ENCODE data around the gene HPX. TPM values are rescaled to one million over a fixed set of nuclear protein-coding genes. Genes with fewer than 3 reads are reported as not detected.

Gene HPX
- total RNA-seq, 6 experiments from 2014 or later = 0.29 to 0.76 (median 0.55) TPM

- H3K27ac Mint-ChIP-seq = no peak overlapping the region
- no peak for DNase-seq
- H3K9me3 Mint-ChIP-seq = no peaks in the 10 kb centered on the region
- H3K27me3 Mint-ChIP-seq (ENCODE audit: insufficient read depth) = no peaks in the 10 kb centered on the region
- H3K4me3 Mint-ChIP-seq = no peak overlapping the region
- H3K36me3 Mint-ChIP-seq (ENCODE audit: low read depth) = peaks cover 8% of the 10 kb centered on the region; the same call in 1 of the 2 replicates
- no peak for TF ChIP-seq CTCF (IDR thresholded peaks at IDR 0.05)
- no peaks in the 10 kb centered on the region for H3K4me1 Mint-ChIP-seq (ENCODE audit: low read depth)
Observed at GRCh38 chr11:6459099-6459450, 18.3 kb upstream of the HPX start.

GRCh38 chr11:6458352-6459098 lies 17.7 kb upstream of the HPX start:
- Mint-ChIP-seq H3K4me1 (ENCODE audit: low read depth) (no peaks in the 10 kb centered on the region), H3K9me3 (no peaks in the 10 kb centered on the region), H3K36me3 (ENCODE audit: low read depth) (peaks cover 5% of the 10 kb centered on the region; the same call in 1 of the 2 replicates), H3K27me3 (ENCODE audit: insufficient read depth) (no peaks in the 10 kb centered on the region), H3K4me3 (no peak overlapping the region), H3K27ac (no peak overlapping the region)
- TF ChIP-seq CTCF (IDR thresholded peaks at IDR 0.05) = no peak
- no peak for DNase-seq

GRCh38 chr11:6457581-6458320 lies 17.0 kb upstream of the HPX start:
- TF ChIP-seq CTCF (IDR thresholded peaks at IDR 0.05) = no peak
- H3K4me1 Mint-ChIP-seq (ENCODE audit: low read depth) = no peaks in the 10 kb centered on the region

GRCh38 chr11:6456361-6457073 lies 15.7 kb upstream of the HPX start:
- TF ChIP-seq CTCF (IDR thresholded peaks at IDR 0.05) = no peak
- H3K27me3 Mint-ChIP-seq (ENCODE audit: insufficient read depth) = no peaks in the 10 kb centered on the region
- 0 out of 2 replicates have a peak, but pooled peaks cover 6% of the 10 kb centered on the region for H3K4me1 Mint-ChIP-seq (ENCODE audit: low read depth)
- no peak overlapping the region for H3K4me3 Mint-ChIP-seq
- no peak overlapping the region for H3K27ac Mint-ChIP-seq
- peaks cover 9% of the 10 kb centered on the region; the same call in 1 of the 2 replicates for H3K36me3 Mint-ChIP-seq (ENCODE audit: low read depth)
- no peaks in the 10 kb centered on the region for H3K9me3 Mint-ChIP-seq
- no peak for DNase-seq

More at GRCh38 chr11:6457581-6458320, 17.0 kb upstream of the HPX start:
- Mint-ChIP-seq H3K27me3 (ENCODE audit: insufficient read depth) (no peaks in the 10 kb centered on the region), H3K4me3 (no peak overlapping the region), H3K36me3 (ENCODE audit: low read depth) (peaks cover 9% of the 10 kb centered on the region; the same call in 1 of the 2 replicates), H3K9me3 (no peaks in the 10 kb centered on the region), H3K27ac (no peak overlapping the region)
- no peak for DNase-seq

GRCh38 chr11:6455070-6455469 lies 14.3 kb upstream of the HPX start:
- no peak for TF ChIP-seq CTCF (IDR thresholded peaks at IDR 0.05)
- H3K27me3 Mint-ChIP-seq (ENCODE audit: insufficient read depth) = no peaks in the 10 kb centered on the region
- 0 out of 2 replicates have a peak, but pooled peaks cover 6% of the 10 kb centered on the region for H3K4me1 Mint-ChIP-seq (ENCODE audit: low read depth)
- no peak overlapping the region for H3K4me3 Mint-ChIP-seq
- no peak overlapping the region for H3K27ac Mint-ChIP-seq
- no peak for DNase-seq
- H3K36me3 Mint-ChIP-seq (ENCODE audit: low read depth) = peaks cover 9% of the 10 kb centered on the region; the same call in 1 of the 2 replicates
- H3K9me3 Mint-ChIP-seq = no peaks in the 10 kb centered on the region
